Measurements from ENCODE around the gene C3orf18.

DNA sequence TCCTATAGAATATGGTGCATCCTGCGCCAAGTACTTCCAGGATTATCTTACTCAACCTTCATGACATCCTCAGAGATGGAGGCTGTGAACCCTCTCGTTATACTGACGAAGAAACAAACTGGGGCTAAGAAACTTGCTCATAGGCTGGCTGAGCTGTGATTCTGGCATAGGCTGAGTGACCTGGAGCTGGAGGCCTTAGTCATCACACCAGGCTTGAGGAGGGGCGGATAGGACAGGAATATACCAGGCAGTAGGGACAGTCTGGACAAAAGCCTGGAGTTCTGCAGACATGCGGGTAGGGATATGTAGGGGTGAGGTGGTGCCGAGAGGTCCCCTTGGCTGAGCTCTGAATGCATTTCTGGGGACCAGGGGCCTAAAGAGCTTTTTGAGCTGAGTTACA is 19.8 kb upstream of the C3orf18 start:
- TF ChIP-seq POLR2A (IDR thresholded peaks at IDR 0.05) (no peak), EP300 (IDR thresholded peaks at IDR 0.05) (no peak), POLR2AphosphoS5 (IDR thresholded peaks at IDR 0.05) (no peak)
- TF ChIP-seq, protein P1, sequence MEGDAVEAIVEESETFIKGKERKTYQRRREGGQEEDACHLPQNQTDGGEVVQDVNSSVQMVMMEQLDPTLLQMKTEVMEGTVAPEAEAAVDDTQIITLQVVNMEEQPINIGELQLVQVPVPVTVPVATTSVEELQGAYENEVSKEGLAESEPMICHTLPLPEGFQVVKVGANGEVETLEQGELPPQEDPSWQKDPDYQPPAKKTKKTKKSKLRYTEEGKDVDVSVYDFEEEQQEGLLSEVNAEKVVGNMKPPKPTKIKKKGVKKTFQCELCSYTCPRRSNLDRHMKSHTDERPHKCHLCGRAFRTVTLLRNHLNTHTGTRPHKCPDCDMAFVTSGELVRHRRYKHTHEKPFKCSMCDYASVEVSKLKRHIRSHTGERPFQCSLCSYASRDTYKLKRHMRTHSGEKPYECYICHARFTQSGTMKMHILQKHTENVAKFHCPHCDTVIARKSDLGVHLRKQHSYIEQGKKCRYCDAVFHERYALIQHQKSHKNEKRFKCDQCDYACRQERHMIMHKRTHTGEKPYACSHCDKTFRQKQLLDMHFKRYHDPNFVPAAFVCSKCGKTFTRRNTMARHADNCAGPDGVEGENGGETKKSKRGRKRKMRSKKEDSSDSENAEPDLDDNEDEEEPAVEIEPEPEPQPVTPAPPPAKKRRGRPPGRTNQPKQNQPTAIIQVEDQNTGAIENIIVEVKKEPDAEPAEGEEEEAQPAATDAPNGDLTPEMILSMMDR (IDR thresholded peaks at IDR 0.05): no peak
